ENCODE measurements around the gene MRPL9. TPM values are rescaled to one million over a fixed set of nuclear protein-coding genes. Genes with fewer than 3 reads are reported as not detected.

The MRPL9 gene
- total RNA-seq, 3 donors from 2014 or later (not counting 1 experiment from before 2014, with no cell fraction given) = 93.6 to 110 (median 107) TPM

DNA sequence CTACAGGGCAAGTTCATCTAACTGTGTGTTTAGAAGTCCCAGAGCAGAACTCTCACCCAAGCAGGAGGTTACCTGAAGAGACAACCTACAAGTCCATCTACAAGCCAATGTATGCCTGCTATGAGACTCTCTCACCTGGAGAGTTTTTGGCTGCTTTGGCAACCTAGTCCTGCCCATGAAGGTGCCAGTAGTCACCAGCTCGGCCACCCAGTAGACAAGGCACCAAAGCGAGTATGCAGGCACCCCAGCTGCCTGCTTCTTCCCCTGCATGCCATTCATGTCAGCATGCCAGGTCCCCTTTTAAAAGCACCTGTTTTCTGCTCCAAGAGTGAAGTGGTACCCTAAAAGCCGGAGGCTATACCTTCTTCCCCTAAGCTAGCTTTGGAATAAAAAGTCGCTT, 21.8 kb downstream of the MRPL9 start:
- Histone ChIP-seq H3K4me3 (ENCODE audit: low read length) (no peak overlapping the region), H3K36me3 (ENCODE audit: control insufficient read depth, insufficient read depth, low read length) (no peaks in the 10 kb centered on the region), H3K9me3 (ENCODE audit: control insufficient read depth, insufficient read depth, low read length) (peaks cover 9% of the 10 kb centered on the region), H3K27ac (ENCODE audit: low read length) (no peak overlapping the region), H3K4me1 (ENCODE audit: control insufficient read depth, insufficient read depth, low read length) (no peaks in the 10 kb centered on the region), H3K27me3 (ENCODE audit: control insufficient read depth, insufficient read depth, low read length) (no peaks in the 10 kb centered on the region)
- TF ChIP-seq, protein P1, sequence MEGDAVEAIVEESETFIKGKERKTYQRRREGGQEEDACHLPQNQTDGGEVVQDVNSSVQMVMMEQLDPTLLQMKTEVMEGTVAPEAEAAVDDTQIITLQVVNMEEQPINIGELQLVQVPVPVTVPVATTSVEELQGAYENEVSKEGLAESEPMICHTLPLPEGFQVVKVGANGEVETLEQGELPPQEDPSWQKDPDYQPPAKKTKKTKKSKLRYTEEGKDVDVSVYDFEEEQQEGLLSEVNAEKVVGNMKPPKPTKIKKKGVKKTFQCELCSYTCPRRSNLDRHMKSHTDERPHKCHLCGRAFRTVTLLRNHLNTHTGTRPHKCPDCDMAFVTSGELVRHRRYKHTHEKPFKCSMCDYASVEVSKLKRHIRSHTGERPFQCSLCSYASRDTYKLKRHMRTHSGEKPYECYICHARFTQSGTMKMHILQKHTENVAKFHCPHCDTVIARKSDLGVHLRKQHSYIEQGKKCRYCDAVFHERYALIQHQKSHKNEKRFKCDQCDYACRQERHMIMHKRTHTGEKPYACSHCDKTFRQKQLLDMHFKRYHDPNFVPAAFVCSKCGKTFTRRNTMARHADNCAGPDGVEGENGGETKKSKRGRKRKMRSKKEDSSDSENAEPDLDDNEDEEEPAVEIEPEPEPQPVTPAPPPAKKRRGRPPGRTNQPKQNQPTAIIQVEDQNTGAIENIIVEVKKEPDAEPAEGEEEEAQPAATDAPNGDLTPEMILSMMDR (IDR thresholded peaks at IDR 0.05) = no peak
- H3K27ac Mint-ChIP-seq = no peak overlapping the region
- DNase-seq (no peak), ATAC-seq (no peak)
- no peaks in the 10 kb centered on the region for H3K36me3 Mint-ChIP-seq
- H3K4me1 Mint-ChIP-seq = no peaks in the 10 kb centered on the region
- no peak overlapping the region for H3K4me3 Mint-ChIP-seq
- intact Hi-C loops (cut with micrococcal nuclease) = no loop called here
- H3K27me3 Mint-ChIP-seq (ENCODE audit: low read depth in 2 of 2) = peaks cover 7 to 17% of the 10 kb centered on the region in 2 donors
- WGBS (ENCODE audit: insufficient coverage) = 91% methylated on average over 4 of the region's 4 CpGs
- H3K9me3 Mint-ChIP-seq = peaks cover 0 to 4% of the 10 kb centered on the region in 2 donors

DNA sequence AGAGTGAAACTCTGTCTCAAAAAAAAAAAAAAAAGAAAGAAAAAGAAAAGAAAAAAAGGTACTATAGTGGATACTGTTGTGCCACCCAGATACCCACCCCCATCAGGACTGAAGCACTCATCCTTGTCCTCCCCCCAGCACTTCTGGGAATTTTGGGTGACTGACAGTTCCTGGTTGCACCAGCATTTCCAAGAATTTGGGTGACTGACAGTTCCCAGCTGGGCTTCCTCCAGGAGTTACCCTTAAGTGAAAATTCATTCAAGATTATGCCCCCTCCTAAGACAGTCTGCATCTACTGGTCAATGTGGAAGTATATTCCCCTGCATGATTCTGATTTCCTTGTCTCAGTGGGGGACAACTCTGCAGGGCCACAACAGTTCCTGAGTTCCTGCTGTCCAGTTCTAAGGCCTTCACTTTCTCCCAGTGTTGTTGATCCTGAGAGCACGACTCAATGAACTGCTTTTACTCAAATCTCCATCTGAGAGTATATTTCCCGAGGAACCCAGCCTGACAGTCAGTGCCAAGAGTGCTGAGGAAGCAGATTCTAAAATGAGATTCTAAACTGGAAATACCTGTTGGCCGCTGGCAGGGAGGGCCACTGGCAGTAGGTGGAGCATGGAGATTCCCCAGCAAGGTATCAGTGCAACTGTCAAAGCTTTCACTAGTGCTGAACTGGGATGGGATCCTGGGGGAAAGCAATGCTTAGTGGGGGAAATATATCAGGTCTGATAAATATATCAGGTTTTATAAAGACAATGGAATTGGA, 23.5 kb downstream of the MRPL9 start:
- DNase-seq = no peak
- Mint-ChIP-seq H3K27me3 (ENCODE audit: low read depth in 2 of 2) (peaks cover 4 to 12% of the 10 kb centered on the region in 2 donors), H3K36me3 (no peaks in the 10 kb centered on the region), H3K4me1 (no peaks in the 10 kb centered on the region), H3K9me3 (peaks cover 0 to 5% of the 10 kb centered on the region in 2 donors), H3K4me3 (no peak overlapping the region), H3K27ac (no peak overlapping the region)
- TF ChIP-seq, protein P1 (IDR thresholded peaks at IDR 0.05) = no peak
- H3K27me3 ChIP-seq (ENCODE audit: control insufficient read depth, insufficient read depth, low read length) = no peaks in the 10 kb centered on the region
- no peaks in the 10 kb centered on the region for H3K4me1 ChIP-seq (ENCODE audit: control insufficient read depth, insufficient read depth, low read length)
- H3K27ac ChIP-seq (ENCODE audit: low read length) = no peak overlapping the region
- H3K4me3 ChIP-seq (ENCODE audit: low read length) = no peak overlapping the region
- H3K9me3 ChIP-seq (ENCODE audit: control insufficient read depth, insufficient read depth, low read length) = peaks cover 9% of the 10 kb centered on the region
- intact Hi-C loops (cut with micrococcal nuclease) = loop anchor here (2.0 to 10.0 kb wide), 3 partner anchors 19 to 435 kb away; no protein-coding TSS in a partner anchor
- 64% methylated on average over 3 of the region's 3 CpGs for WGBS (ENCODE audit: insufficient coverage)
- ATAC-seq = no peak
- no peaks in the 10 kb centered on the region for H3K36me3 ChIP-seq (ENCODE audit: control insufficient read depth, insufficient read depth, low read length)

DNA sequence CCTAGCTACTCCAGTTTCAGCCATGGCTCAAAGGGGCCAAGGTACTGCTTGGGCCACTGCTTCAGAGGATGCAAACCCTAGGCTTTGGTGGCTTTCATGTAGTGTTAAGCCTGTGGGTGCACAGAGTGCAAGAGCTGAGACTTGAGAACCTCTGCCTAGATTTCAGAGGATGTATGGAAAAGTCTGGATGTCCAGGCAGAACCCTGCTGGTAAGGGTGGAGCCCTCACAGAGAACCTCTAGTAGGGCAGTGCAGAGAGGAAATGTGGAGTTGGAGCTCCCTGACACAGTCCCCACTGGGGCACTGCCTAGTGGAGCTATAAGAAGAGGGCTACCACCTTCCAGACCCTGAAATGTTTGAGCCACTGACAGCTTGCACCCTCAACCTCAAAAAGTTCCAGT, 25.8 kb downstream of the MRPL9 start:
- no peaks in the 10 kb centered on the region for H3K36me3 ChIP-seq (ENCODE audit: control insufficient read depth, insufficient read depth, low read length)
- no peaks in the 10 kb centered on the region for H3K4me1 ChIP-seq (ENCODE audit: control insufficient read depth, insufficient read depth, low read length)
- no peak overlapping the region for H3K4me3 Mint-ChIP-seq
- no peak overlapping the region for H3K27ac ChIP-seq (ENCODE audit: low read length)
- DNase-seq (no peak), ATAC-seq (no peak)
- no peaks in the 10 kb centered on the region for H3K4me1 Mint-ChIP-seq
- H3K27me3 Mint-ChIP-seq (ENCODE audit: low read depth in 2 of 2) = peaks cover 6 to 11% of the 10 kb centered on the region in 2 donors
- H3K36me3 Mint-ChIP-seq = no peaks in the 10 kb centered on the region
- no peak overlapping the region for H3K4me3 ChIP-seq (ENCODE audit: low read length)
- TF ChIP-seq, protein P1 (IDR thresholded peaks at IDR 0.05) = no peak
- peaks cover 0 to 5% of the 10 kb centered on the region in 2 donors for H3K9me3 Mint-ChIP-seq
- H3K9me3 ChIP-seq (ENCODE audit: control insufficient read depth, insufficient read depth, low read length) = peaks cover 9% of the 10 kb centered on the region
- H3K27me3 ChIP-seq (ENCODE audit: control insufficient read depth, insufficient read depth, low read length) = no peaks in the 10 kb centered on the region
- H3K27ac Mint-ChIP-seq = no peak overlapping the region
- intact Hi-C loops (cut with micrococcal nuclease) = loop anchor here (10.0 kb wide), 2 partner anchors 203 to 433 kb away; no protein-coding TSS in a partner anchor

Measured in natural killer cell (primary cell).